CD4-positive, alpha-beta T cell treated with Interleukin-4 for 4 hours (primary cell): ENCODE results near the gene NPHP4.

Experiments
- DNase-seq: peaks from one replicate; pipeline ENCODE4 v3.0.0-alpha.2; 2020

The NPHP4 gene

GRCh38 chr1:5968161-5968736, 24.0 kb downstream of the NPHP4 start:
- DNase-seq: no peak

DNA sequence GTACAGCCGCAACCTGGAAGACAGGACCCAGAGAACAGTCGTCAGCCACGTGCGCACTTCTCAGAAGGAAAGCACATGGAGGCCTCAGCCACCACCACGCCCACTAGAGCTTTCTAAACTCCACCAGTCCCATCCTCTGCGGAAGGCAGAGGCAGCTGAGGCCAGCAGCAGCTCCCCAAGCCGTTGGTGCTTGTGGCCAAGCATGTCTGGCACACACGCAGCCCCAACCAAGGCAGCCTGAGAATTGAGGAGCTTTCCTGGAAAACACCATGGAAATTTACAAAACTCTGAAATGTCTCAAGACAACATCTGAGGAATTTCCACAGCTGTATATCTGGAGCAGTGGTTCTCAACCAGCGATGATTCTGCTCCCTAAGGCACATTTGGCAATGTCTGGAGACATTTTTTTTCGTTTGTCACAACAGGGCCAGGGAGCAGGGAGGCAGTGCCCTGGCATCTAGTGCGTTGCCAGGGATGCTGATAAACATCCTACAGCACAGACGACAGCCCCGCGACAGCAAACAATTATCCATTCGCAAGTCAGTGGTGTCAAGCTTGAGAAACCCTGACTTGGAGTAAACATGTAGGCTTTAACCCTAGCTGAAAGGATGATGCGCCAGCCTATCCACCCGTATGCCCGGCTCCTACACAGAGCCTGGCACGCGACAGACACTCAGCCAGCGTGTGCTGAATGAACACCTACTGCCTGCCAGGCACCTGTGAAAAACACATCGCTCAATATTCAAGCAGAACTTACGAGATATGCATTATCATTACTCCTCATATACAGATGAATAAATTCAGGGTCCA, 24.7 kb downstream of the NPHP4 start:
- no peak for DNase-seq

GRCh38 chr1:5966543-5967205, 25.6 kb downstream of the NPHP4 start:
- DNase-seq: no peak

DNA sequence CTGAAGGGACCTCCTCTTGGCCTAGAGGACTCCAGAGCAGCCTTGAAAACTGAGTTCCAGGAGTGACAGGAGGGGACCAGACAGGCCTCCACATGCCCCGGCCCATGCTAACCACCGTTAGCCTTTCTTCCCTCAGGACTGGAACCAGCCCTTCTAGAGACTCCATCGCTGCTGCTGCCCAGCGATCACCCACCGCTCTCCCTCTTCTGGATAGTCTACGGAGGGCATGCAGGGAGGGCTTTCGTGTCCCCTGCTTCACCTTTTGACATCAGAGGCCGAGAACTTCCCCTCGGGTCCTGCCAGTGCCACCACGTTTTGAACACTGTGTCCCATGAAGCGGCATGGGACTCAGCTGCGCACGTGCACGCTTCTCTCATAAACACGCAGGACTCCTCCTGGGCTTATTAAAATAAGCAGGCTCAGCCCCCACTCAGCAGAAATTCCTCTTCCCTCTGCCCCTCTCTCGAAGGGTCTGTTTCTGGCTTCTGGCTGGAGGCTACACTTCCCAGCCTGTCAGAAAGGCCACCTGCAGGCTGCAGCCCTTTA, 26.6 kb downstream of the NPHP4 start:
- DNase-seq: no peak

- DNase-seq: no peak
Observed at GRCh38 chr1:5962265-5963105, 29.7 kb downstream of the NPHP4 start.

GRCh38 chr1:5961601-5962000, 30.6 kb downstream of the NPHP4 start:
- no peak for DNase-seq

- no peak for DNase-seq
Observed at GRCh38 chr1:5960336-5960735, 31.9 kb downstream of the NPHP4 start.

DNA sequence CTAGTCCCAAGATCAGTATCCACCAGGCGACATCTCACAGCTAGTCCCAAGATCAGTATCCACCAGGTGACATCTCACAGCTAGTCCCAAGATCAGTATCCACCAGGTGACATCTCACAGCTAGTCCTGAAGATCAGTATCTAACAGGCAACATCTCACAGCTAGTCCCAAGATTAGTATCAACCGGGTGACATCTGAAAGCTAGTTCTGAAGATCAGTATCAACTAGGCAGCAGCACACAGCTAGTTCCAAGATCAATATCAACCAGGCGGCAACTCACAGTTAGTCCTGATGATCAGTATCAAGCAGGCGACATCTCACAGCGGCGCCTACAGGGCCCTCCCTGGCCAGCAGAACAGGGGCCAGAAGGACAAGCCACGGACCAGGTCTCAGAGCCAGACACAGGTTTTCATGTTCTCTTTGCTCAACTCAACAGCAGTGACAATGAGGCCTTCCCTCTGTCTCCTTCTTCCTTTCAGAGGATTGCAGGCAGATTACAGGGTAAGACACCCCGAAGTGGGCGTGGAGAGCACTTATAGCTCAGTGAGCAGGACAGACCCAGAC, 32.5 kb downstream of the NPHP4 start:
- no peak for DNase-seq

GRCh38 chr1:5959087-5959486, 33.1 kb downstream of the NPHP4 start:
- no peak for DNase-seq

GRCh38 chr1:5956022-5956830, 36.0 kb downstream of the NPHP4 start:
- no peak for DNase-seq

DNA sequence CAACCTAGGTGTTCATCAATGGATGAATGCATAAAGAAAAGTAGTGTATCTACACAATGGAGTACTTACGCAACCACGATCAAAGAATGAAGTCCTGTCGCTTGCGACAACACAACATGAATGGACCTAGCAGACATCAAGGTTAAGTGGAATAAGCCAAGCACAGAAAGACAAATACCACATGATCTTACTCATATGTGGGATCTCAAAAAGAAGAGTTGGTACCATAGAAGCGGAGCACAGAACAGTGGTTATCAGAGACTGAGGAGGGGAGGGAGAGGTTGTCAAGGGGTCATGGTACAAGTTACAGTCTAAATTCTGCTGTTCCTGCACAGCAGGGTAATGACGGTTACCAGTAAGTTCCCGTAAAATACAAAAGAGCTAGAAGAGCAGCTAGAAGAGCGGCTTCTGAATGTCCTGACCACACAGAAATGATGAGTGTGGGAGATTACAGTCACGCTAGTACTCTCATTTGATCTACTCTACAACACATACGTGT, 36.7 kb downstream of the NPHP4 start:
- no peak for DNase-seq

- peak; percentile 17 for DNase-seq
Observed at GRCh38 chr1:5954964-5955363, 37.3 kb downstream of the NPHP4 start.

- DNase-seq: no peak
Observed at GRCh38 chr1:5953386-5953785, 38.8 kb downstream of the NPHP4 start.

GRCh38 chr1:5951846-5952410, 40.3 kb downstream of the NPHP4 start:
- no peak for DNase-seq

GRCh38 chr1:5950994-5951785, 41.0 kb downstream of the NPHP4 start:
- no peak for DNase-seq

GRCh38 chr1:5950201-5950895, 41.9 kb downstream of the NPHP4 start:
- DNase-seq: no peak

DNA sequence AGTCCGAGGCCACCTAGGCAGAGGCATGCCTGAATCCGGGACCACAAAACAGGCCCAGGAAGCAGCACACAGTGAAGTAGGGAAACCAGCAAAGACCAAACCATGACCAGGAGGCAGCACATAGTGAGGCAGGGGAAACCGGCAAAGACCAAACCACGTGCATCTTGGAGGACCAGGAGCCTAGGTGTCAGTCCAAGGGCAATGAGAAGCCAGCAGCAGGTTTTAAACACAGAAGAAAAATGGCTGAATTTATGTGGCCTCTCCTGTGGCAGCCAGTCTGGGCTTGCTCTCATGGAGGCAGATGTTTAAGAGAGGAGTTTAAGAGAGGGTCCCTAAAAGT, 42.5 kb downstream of the NPHP4 start:
- no peak for DNase-seq

DNA sequence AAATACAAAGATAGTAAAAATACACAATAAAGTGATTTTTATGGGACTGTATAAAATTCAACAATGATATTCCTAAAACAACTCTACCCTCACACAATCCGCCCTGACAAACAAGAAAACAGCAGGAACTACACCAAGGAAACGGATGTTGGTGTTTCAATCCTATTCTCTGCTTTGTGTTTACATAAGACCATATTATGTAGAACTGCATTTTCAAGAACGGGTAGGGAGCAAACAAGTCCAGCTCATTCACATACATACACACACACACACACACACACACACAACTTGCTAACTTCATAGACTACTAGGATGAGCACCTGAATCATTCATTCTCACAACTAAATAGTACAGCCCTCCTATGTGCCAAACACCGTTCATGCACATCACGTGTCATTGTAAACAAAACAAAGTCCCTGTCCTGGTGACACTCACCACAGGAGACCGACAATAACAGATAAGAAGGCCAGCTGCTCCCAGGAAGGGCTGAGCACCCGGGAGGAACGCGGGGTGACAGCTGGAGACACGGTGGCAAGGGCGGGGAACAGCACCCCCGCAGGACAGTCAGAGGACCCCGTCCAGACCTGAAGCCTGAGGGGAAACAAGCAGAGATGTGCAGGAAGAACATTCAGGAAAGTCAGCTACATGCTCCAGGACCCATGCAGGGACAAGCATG, 43.0 kb downstream of the NPHP4 start:
- no peak for DNase-seq

- DNase-seq: no peak
Observed at GRCh38 chr1:5948681-5949005, 43.6 kb downstream of the NPHP4 start.
